ENCODE data around the gene FCRL3.
A peak's percentile ranks its signal among the peaks of the same experiment; 100 is the strongest.

The FCRL3 gene

GRCh38 chr1:157678721-157679120 is 21.8 kb downstream of the FCRL3 start:
- no peak for ATAC-seq

DNA sequence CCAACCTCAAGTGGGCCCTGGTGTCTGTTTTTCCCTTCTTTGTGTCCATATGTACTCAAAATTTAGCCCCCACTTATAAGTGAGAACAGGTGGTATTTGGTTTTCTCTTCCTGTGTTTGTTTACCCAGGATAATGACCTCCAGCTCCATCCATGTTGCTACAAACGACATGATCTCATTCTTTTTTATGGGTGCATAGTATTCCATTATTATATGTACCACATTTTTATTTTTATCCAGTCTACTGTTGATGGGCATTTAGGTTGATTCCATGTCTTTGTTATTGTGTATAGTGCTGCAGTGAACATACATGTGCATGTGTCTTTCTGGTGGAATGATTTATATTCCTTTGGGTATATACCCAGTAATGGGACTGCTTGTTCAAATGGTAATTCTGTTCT is 27.6 kb downstream of the FCRL3 start:
- no peak for ATAC-seq

DNA sequence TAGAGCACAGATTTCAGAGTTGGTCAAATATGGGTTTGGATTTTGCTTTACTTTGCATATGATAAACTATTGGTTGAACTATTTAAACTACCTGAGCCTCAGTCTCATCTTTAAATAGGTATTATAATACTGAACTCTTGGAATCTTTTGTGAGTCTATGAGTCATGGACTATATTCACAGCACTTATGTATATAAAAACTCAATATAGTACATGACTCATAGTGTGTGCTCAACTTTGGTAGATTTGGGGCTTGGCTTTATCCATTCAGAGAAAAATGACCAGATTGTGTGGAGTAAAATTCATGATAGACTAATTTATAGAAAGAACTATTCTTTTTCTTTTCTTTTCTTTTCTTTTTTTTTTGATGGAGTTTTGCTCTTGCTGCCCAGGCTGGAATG is 28.7 kb downstream of the FCRL3 start:
- ATAC-seq, result peak; percentile 25 to 53

DNA sequence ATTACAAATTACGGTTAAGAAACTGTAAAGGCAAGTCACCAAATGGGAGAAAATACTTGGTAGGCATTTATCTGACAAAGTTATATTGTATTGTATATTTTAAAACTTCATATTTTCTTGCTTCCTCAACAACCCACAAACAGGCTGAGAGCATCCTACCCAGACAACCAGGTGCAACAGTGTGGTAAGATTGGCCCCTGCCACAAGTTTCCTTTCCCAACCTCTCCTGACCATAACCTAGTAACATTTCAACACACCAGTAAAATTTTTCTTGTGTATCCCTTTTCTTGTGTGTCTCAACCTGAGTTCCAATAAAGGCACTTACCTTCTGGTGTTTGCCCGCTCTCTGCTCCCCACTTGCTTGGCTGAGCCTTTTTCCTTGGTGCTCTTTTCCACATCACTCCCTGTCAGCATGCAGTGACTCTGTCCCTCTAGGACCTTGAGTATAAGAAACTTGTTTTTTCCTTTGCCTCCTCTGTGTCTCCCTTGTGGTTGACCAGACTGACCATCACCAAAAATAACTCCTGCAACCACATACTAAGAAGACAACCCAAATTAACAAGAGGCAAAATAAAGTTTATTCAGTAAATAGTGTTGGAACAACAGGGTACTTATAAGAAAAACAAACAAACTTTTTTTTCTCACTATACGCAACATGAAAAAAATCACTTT is 40.9 kb downstream of the FCRL3 start:
- no peak for ATAC-seq

- no peak for ATAC-seq
Observed at GRCh38 chr1:157658571-157658970, 42.0 kb downstream of the FCRL3 start.

GRCh38 chr1:157653494-157653873 is 47.1 kb downstream of the FCRL3 start:
- ATAC-seq, result no peak

GRCh38 chr1:157652859-157653493 is 47.6 kb downstream of the FCRL3 start:
- ATAC-seq, result peak in 1 of 2 donors; percentile 60

- no peak for ATAC-seq
Observed at GRCh38 chr1:157648317-157648716, 52.3 kb downstream of the FCRL3 start.

GRCh38 chr1:157646144-157646543 is 54.4 kb downstream of the FCRL3 start:
- ATAC-seq, result no peak

DNA sequence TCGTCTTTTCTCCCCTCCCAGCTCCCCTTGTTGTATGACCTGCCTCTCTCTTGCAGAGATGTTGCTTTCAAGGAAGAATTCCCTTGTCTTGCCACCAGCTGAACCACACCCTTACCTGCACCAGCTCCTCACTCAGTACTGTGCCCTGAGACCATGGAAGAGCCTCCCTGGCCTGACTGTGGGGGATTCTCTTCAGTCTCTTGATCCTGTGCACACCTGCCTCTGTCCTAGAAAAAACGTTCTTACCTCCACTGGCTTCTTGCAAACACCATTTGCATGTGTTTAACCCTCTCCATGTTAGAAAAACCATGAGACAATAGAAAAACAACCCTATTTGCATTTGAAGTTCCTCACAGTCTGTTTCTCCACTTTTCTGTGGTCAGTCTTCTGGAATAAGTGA is 59.4 kb downstream of the FCRL3 start:
- no peak for ATAC-seq

DNA sequence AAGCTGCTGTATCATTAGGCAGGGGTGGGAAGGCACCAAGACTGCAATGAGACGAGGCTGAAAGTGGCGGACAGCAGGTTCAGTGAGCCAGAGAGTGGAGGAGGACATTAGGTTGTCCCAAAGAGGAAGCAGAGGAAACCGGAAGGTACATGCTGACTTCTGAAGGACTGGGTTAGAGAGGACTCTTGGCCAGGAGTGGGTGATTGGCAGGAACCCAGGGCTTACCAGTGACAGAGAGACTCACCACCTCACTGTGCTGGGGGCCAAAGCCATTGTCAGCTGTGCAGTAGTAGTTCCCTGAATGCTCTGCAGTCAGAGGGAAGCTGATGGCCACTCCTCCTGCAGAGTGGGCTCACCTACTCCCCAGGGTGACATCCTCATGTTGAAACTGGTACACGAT is 60.8 kb downstream of the FCRL3 start:
- no peak for ATAC-seq

DNA sequence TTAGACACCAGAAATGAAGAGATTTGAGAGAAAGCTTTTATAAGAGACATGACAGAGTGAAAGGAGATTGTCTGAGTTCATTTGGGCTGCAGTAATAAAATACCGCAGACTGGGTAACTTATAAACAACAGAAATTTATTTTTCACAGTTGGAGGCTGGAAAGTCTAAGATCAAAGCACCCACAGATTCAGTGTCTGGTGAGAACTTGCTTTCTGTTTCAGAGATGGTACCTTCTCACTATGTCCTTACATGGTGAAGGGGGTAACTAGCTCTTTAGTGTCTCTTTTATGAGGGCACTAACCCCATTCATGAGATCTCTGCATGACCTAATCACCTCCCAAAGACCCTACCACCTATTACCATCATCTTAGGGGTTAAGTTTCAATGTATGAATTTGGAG is 71.8 kb downstream of the FCRL3 start:
- peak; percentile 71 to 87 for ATAC-seq
